ENCODE results near the gene ME3.

DNA sequence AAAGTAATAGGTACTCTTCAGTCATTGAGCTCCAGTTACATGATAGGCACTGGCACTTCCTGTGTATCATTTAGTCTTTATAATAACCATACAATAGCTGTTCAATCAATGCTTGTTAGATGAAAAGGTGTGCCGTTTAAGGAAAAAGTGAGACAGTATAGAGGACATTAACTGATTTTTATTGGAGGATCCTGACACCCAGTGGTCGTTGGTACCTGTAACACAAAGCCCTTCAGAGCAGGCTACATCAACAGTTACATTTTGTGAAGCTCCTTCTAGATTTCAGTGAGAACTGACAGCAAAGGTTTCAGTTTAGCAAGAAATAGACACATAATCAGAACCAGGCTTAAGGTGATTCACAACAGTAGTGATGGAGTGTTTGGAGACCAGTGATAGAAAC, 253.5 kb downstream of the ME3 start:
- TF ChIP-seq, protein P1, sequence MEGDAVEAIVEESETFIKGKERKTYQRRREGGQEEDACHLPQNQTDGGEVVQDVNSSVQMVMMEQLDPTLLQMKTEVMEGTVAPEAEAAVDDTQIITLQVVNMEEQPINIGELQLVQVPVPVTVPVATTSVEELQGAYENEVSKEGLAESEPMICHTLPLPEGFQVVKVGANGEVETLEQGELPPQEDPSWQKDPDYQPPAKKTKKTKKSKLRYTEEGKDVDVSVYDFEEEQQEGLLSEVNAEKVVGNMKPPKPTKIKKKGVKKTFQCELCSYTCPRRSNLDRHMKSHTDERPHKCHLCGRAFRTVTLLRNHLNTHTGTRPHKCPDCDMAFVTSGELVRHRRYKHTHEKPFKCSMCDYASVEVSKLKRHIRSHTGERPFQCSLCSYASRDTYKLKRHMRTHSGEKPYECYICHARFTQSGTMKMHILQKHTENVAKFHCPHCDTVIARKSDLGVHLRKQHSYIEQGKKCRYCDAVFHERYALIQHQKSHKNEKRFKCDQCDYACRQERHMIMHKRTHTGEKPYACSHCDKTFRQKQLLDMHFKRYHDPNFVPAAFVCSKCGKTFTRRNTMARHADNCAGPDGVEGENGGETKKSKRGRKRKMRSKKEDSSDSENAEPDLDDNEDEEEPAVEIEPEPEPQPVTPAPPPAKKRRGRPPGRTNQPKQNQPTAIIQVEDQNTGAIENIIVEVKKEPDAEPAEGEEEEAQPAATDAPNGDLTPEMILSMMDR (IDR thresholded peaks at IDR 0.05): no peak
- TF ChIP-seq POLR2AphosphoS5 (IDR thresholded peaks at IDR 0.05; ENCODE audit: insufficient read depth in 1 of 2, low read depth in 1 of 2): no peak

All from vagina (tissue), 2 donors.